ENCODE measurements around the gene LY9. TPM values are rescaled to one million over a fixed set of nuclear protein-coding genes. Genes with fewer than 3 reads are reported as not detected.

Gene LY9
- total RNA-seq, 1 donor = not detected

- H3K4me3 ChIP-seq (ENCODE audit: low read depth, low read length) = no peak overlapping the region
- no peak for DNase-seq (ENCODE audit: low read depth)
- TF ChIP-seq CTCF (IDR thresholded peaks at IDR 0.05; ENCODE audit: insufficient read depth, low read depth, low read length) = no peak
Measured at GRCh38 chr1:160799641-160800040, 3.7 kb downstream of the LY9 start.

GRCh38 chr1:160800142-160800541 lies 4.2 kb downstream of the LY9 start:
- H3K4me3 ChIP-seq (ENCODE audit: low read depth, low read length) = no peak overlapping the region
- no peak for TF ChIP-seq CTCF (IDR thresholded peaks at IDR 0.05; ENCODE audit: insufficient read depth, low read depth, low read length)
- no peak for DNase-seq (ENCODE audit: low read depth)

GRCh38 chr1:160800645-160801408 lies 4.9 kb downstream of the LY9 start:
- no peak for DNase-seq (ENCODE audit: low read depth)
- H3K4me3 ChIP-seq (ENCODE audit: low read depth, low read length) = no peak overlapping the region
- no peak for TF ChIP-seq CTCF (IDR thresholded peaks at IDR 0.05; ENCODE audit: insufficient read depth, low read depth, low read length)

- DNase-seq (ENCODE audit: low read depth) = no peak
- TF ChIP-seq CTCF (IDR thresholded peaks at IDR 0.05; ENCODE audit: insufficient read depth, low read depth, low read length) = no peak
- H3K4me3 ChIP-seq (ENCODE audit: low read depth, low read length) = no peak overlapping the region
Measured at GRCh38 chr1:160801836-160802580, 6.0 kb downstream of the LY9 start.

GRCh38 chr1:160806109-160806665 lies 10.2 kb downstream of the LY9 start:
- no peak for TF ChIP-seq CTCF (IDR thresholded peaks at IDR 0.05; ENCODE audit: insufficient read depth, low read depth, low read length)
- no peak for DNase-seq (ENCODE audit: low read depth)
- H3K4me3 ChIP-seq (ENCODE audit: low read depth, low read length) = no peak overlapping the region

GRCh38 chr1:160806784-160807183 lies 10.8 kb downstream of the LY9 start:
- no peak for DNase-seq (ENCODE audit: low read depth)
- H3K4me3 ChIP-seq (ENCODE audit: low read depth, low read length) = no peak overlapping the region
- TF ChIP-seq CTCF (IDR thresholded peaks at IDR 0.05; ENCODE audit: insufficient read depth, low read depth, low read length) = no peak
